Vein endothelial cell (primary cell): ENCODE measurements around the gene DPPA4. TPM values are rescaled to one million over a fixed set of nuclear protein-coding genes. Genes with fewer than 3 reads are reported as not detected.

Experiments
- small RNA-seq: library from RNA; depleted of rRNA; stranded (forward); fragments of <200 nt; gene quantifications from one replicate; pipeline ENCODE3, GENCODE V24; 2012
- total RNA-seq: library from RNA; depleted of rRNA; stranded (reverse); fragments of >200 nt; gene quantifications from 2 replicates; pipeline ENCODE4 v1.2.3, GENCODE V29; 2012

DPPA4 gene
- total RNA-seq: not detected in 2 replicates

GRCh38 chr3:109337393-109337792 lies at the start of gene DPPA4:
TSS of gene DPPA4 (minus strand) at chr3:109337546. CDS start at chr3:109337517, 29 bp downstream.

GRCh38 chr3:109316162-109316730 lies 21.1 kb downstream of the DPPA4 start, which contains the start of gene DPPA2:
TSS of gene DPPA2 (minus strand) at chr3:109316517. CDS start at chr3:109314542, 1,975 bp downstream.

Small RNA genes lying within 50 kb of the gene (small RNA-seq; reads per million reads assigned to genes)
- gene AC124945.1 (not detected), gene RF00017 (not detected)

Other genes with a start within 250 kb of the DPPA4 start
- gene MORC1, start 219.4 kb downstream of the DPPA4 start, total RNA-seq: not detected in 2 replicates
- not detected in 2 replicates for gene C3orf85, start 200.8 kb downstream of the DPPA4 start, total RNA-seq
- not detected in 2 replicates for gene DPPA2, start 21.0 kb downstream of the DPPA4 start, total RNA-seq